NCI-H1105 treated with DMSO at 0.1 percent for 48 hours (cell line): ENCODE measurements around the gene STH.
"Not testable (repeated sequence)": the region's sequence is repeated elsewhere in the genome, so short reads cannot be mapped to it uniquely, and the experiment has no call there.

ENCODE experiments used
- DNase-seq: peaks from one replicate; lab custom pipeline; 2025; lab: John Stamatoyannopoulos, UW

Gene STH

DNA sequence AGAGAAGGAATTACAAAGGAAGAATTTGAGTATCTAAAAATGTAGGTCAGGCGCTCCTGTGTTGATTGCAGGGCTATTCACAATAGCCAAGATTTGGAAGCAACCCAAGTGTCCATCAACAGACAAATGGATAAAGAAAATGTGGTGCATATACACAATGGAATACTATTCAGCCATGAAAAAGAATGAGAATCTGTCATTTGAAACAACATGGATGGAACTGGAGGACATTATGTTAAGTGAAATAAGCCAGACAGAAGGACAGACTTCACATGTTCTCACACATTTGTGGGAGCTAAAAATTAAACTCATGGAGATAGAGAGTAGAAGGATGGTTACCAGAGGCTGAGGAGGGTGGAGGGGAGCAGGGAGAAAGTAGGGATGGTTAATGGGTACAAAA lies 7.0 kb downstream of the STH start:
- not testable (repeated sequence) for DNase-seq

GRCh38 chr17:46007461-46007965 lies 8.5 kb downstream of the STH start:
- no peak for DNase-seq

GRCh38 chr17:46008591-46008990 lies 9.5 kb downstream of the STH start:
- DNase-seq, result no peak

DNA sequence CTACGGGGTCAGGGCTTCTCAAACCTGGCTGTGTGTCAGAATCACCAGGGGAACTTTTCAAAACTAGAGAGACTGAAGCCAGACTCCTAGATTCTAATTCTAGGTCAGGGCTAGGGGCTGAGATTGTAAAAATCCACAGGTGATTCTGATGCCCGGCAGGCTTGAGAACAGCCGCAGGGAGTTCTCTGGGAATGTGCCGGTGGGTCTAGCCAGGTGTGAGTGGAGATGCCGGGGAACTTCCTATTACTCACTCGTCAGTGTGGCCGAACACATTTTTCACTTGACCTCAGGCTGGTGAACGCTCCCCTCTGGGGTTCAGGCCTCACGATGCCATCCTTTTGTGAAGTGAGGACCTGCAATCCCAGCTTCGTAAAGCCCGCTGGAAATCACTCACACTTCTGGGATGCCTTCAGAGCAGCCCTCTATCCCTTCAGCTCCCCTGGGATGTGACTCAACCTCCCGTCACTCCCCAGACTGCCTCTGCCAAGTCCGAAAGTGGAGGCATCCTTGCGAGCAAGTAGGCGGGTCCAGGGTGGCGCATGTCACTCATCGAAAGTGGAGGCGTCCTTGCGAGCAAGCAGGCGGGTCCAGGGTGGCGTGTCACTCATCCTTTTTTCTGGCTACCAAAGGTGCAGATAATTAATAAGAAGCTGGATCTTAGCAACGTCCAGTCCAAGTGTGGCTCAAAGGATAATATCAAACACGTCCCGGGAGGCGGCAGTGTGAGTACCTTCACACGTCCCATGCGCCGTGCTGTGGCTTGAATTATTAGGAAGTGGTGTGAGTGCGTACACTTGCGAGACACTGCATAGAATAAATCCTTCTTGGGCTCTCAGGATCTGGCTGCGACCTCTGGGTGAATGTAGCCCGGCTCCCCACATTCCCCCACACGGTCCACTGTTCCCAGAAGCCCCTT lies 10.9 kb downstream of the STH start:
- no peak for DNase-seq

DNA sequence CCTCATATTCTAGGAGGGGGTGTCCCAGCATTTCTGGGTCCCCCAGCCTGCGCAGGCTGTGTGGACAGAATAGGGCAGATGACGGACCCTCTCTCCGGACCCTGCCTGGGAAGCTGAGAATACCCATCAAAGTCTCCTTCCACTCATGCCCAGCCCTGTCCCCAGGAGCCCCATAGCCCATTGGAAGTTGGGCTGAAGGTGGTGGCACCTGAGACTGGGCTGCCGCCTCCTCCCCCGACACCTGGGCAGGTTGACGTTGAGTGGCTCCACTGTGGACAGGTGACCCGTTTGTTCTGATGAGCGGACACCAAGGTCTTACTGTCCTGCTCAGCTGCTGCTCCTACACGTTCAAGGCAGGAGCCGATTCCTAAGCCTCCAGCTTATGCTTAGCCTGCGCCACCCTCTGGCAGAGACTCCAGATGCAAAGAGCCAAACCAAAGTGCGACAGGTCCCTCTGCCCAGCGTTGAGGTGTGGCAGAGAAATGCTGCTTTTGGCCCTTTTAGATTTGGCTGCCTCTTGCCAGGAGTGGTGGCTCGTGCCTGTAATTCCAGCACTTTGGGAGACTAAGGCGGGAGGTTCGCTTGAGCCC lies 11.6 kb downstream of the STH start:
- DNase-seq, result no peak

DNA sequence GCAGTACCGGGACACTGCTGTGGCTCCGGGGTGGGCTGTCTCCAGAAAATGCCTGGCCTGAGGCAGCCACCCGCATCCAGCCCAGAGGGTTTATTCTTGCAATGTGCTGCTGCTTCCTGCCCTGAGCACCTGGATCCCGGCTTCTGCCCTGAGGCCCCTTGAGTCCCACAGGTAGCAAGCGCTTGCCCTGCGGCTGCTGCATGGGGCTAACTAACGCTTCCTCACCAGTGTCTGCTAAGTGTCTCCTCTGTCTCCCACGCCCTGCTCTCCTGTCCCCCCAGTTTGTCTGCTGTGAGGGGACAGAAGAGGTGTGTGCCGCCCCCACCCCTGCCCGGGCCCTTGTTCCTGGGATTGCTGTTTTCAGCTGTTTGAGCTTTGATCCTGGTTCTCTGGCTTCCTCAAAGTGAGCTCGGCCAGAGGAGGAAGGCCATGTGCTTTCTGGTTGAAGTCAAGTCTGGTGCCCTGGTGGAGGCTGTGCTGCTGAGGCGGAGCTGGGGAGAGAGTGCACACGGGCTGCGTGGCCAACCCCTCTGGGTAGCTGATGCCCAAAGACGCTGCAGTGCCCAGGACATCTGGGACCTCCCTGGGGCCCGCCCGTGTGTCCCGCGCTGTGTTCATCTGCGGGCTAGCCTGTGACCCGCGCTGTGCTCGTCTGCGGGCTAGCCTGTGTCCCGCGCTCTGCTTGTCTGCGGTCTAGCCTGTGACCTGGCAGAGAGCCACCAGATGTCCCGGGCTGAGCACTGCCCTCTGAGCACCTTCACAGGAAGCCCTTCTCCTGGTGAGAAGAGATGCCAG lies 12.9 kb downstream of the STH start:
- no peak for DNase-seq

DNA sequence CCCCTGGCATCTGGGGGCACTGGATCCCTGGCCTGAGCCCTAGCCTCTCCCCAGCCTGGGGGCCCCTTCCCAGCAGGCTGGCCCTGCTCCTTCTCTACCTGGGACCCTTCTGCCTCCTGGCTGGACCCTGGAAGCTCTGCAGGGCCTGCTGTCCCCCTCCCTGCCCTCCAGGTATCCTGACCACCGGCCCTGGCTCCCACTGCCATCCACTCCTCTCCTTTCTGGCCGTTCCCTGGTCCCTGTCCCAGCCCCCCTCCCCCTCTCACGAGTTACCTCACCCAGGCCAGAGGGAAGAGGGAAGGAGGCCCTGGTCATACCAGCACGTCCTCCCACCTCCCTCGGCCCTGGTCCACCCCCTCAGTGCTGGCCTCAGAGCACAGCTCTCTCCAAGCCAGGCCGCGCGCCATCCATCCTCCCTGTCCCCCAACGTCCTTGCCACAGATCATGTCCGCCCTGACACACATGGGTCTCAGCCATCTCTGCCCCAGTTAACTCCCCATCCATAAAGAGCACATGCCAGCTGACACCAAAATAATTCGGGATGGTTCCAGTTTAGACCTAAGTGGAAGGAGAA lies 13.5 kb downstream of the STH start:
- no peak for DNase-seq

DNA sequence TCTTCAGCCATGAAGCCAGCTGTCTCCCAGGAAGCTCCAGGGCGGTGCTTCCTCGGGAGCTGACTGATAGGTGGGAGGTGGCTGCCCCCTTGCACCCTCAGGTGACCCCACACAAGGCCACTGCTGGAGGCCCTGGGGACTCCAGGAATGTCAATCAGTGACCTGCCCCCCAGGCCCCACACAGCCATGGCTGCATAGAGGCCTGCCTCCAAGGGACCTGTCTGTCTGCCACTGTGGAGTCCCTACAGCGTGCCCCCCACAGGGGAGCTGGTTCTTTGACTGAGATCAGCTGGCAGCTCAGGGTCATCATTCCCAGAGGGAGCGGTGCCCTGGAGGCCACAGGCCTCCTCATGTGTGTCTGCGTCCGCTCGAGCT lies 14.1 kb downstream of the STH start:
- DNase-seq, result no peak

GRCh38 chr17:46013502-46014165 lies 14.6 kb downstream of the STH start:
- DNase-seq, result no peak

DNA sequence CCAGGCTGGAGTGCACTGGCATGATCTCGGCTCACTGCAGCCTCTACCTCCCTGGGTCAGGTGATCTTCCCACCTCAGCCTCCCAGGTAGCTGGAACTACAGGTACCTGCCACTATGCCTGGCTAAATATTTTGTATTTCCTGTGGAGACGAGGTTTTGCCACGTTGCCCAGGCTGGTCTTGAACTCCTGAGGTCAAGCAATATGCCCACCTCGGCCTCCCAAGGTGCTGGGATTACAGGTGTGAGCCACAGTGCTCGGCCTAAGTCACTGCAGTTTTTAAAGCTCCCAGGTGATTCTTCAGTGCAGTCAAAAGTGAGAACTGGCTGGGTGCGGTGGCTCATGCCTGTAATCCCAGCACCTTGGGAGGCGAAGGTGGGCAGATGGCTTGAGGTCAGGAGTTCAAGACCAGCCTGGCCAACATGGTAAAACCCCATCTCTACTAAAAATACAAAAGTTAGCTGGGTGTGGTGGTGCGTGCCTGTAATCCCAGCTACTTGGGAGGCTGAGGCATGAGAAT lies 20.4 kb downstream of the STH start:
- DNase-seq, result not testable (repeated sequence)

DNA sequence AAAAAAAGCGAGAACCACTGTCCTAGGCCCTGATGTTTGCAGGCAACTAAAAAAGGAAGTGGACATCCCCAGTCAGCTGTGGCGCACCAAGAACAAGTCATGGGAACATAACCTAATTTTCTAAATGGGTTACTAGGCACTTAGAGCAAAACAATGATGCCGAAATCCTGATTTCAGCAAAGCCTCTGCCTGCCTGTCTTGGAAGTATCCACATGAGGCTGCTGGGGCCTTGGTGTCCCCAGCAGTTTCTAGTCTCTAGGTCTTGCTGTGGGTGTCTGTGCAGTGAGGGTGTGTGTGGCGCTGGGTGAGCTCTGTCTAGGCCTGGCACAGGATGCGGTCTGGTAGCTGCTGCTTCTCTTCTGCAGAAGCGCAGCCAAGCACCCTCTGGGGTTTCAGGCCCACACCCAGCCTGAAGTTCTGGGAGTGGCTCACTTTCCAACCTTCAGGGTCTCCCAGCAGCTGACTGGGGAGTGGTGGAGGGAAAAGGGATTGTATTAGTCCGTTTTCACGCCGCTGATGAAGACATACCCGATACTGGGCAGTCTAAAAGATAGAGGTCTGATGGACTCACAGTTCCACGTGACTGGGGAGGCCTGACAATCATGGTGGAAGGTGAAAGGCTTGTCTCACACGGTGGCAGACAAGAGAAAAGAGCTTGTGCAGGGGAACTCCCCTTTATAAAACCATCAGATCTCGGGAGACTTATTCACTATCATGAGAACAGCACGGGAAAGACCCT lies 21.1 kb downstream of the STH start:
- no peak for DNase-seq

- no peak for DNase-seq
Observed at GRCh38 chr17:46020998-46021397, 21.9 kb downstream of the STH start.

- not testable (repeated sequence) for DNase-seq
Observed at GRCh38 chr17:46023366-46023765, 24.3 kb downstream of the STH start.

DNA sequence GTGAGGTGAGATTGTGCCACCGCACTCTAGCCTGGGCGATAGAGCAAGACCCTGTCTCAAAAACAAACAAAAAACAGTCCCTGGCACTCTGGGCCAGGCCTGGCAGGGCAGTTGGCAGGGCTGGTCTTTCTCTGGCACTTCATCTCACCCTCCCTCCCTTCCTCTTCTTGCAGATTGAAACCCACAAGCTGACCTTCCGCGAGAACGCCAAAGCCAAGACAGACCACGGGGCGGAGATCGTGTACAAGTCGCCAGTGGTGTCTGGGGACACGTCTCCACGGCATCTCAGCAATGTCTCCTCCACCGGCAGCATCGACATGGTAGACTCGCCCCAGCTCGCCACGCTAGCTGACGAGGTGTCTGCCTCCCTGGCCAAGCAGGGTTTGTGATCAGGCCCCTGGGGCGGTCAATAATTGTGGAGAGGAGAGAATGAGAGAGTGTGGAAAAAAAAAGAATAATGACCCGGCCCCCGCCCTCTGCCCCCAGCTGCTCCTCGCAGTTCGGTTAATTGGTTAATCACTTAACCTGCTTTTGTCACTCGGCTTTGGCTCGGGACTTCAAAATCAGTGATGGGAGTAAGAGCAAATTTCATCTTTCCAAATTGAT lies 24.8 kb downstream of the STH start:
- no peak for DNase-seq

DNA sequence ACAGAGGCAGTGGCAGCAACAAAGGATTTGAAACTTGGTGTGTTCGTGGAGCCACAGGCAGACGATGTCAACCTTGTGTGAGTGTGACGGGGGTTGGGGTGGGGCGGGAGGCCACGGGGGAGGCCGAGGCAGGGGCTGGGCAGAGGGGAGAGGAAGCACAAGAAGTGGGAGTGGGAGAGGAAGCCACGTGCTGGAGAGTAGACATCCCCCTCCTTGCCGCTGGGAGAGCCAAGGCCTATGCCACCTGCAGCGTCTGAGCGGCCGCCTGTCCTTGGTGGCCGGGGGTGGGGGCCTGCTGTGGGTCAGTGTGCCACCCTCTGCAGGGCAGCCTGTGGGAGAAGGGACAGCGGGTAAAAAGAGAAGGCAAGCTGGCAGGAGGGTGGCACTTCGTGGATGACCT lies 25.5 kb downstream of the STH start:
- no peak for DNase-seq

- DNase-seq, result no peak
Observed at GRCh38 chr17:46025060-46025459, 26.0 kb downstream of the STH start.

- no peak for DNase-seq
Observed at GRCh38 chr17:46025510-46026165, 26.6 kb downstream of the STH start.

- DNase-seq, result no peak
Observed at GRCh38 chr17:46026166-46027047, 27.4 kb downstream of the STH start.
